ENCODE measurements around the gene LAMB1.

GRCh38 chr7:108026116-108026515, 23.2 kb upstream of the LAMB1 start:
- TF ChIP-seq CTCF (IDR thresholded peaks at IDR 0.05; ENCODE audit: insufficient read depth, low read length) (no peak), POLR2AphosphoS5 (IDR thresholded peaks at IDR 0.05; ENCODE audit: low read depth) (no peak), SPI1 (IDR thresholded peaks at IDR 0.05; ENCODE audit: borderline replicate concordance, low read depth) (peak; percentile 20; the same call in 1 of the 2 replicates), REST (IDR thresholded peaks at IDR 0.05; ENCODE audit: insufficient replicate concordance, low read depth) (no peak)

All from HL-60 (cell line).